MCF 10A (cell line): ENCODE data around the gene TSC22D3. TPM values are rescaled to one million over a fixed set of nuclear protein-coding genes. Genes with fewer than 3 reads are reported as not detected.

Source experiments
- BruUV-seq: library from RNA; stranded (reverse); fragments of 400-500 nt; replicated peaks from 2 replicates; lab custom pipeline; 2021; lab: Mats Ljungman, UMichigan
- CTCF ChIA-PET: fragments of 300-600 bp; sonication (Branson Sonifier 250); formaldehyde crosslinking; extraction: SDS; loops from one replicate; lab custom pipeline; 2021; ENCODE audit warnings: antibody characterized with exemption, inconsistent platforms; lab: Yijun Ruan, JAX
- POLR2A ChIA-PET: fragments of 300-600, 350-650 bp; sonication (Branson Sonifier 250); formaldehyde crosslinking; extraction: SDS; loops from one replicate; lab custom pipeline; 2020; ENCODE audit warnings: antibody characterized with exemption, inconsistent platforms; lab: Yijun Ruan, JAX
- DNase-seq: peaks from one replicate; pipeline ENCODE4 v3.0.0-alpha.2; 2018; ENCODE audit not compliant: unreplicated experiment
- H3K27ac Mint-ChIP-seq: one replicate; pipeline ENCODE4 v1.8.0; 2022; ENCODE audit warnings: mild to moderate bottlenecking, low read depth, mixed read lengths; ENCODE audit not compliant: unreplicated experiment
- H3K27me3 Mint-ChIP-seq: one replicate; pipeline ENCODE4 v1.8.0; 2022; ENCODE audit warnings: mixed read lengths; ENCODE audit not compliant: insufficient read depth, unreplicated experiment
- H3K36me3 Mint-ChIP-seq: one replicate; pipeline ENCODE4 v1.8.0; 2022; ENCODE audit warnings: mild to moderate bottlenecking, moderate library complexity, mixed read lengths; ENCODE audit not compliant: insufficient read depth, unreplicated experiment
- H3K4me1 Mint-ChIP-seq: one replicate; pipeline ENCODE4 v1.8.0; 2022; ENCODE audit warnings: mixed read lengths; ENCODE audit not compliant: insufficient read depth, unreplicated experiment
- H3K4me3 Mint-ChIP-seq: one replicate; pipeline ENCODE4 v1.8.0; 2022; ENCODE audit warnings: mild to moderate bottlenecking, moderate library complexity, mixed read lengths; ENCODE audit not compliant: unreplicated experiment
- H3K9me3 Mint-ChIP-seq: one replicate; pipeline ENCODE4 v1.8.0; 2022; ENCODE audit warnings: mixed read lengths; ENCODE audit not compliant: unreplicated experiment
- intact Hi-C: fragments of 100-400 bp; cut with micrococcal nuclease; formaldehyde crosslinking; loops from 2 replicates; pipeline ENCODE4 v1.14.1; 2022
- total RNA-seq: library from RNA; stranded (reverse); gene quantifications from 2 replicates; pipeline ENCODE4 v1.2.3, GENCODE V29; 2022
- TF ChIP-seq, protein P1 (sequence below): fragments of 200-600 bp; IDR thresholded peaks from one replicate; pipeline ENCODE4 v1.8.0; 2022; ENCODE audit warnings: antibody characterized with exemption, mild to moderate bottlenecking; ENCODE audit not compliant: unreplicated experiment

TSC22D3 gene
- total RNA-seq, 1 experiment from 2014 or later, result 124 TPM

DNA sequence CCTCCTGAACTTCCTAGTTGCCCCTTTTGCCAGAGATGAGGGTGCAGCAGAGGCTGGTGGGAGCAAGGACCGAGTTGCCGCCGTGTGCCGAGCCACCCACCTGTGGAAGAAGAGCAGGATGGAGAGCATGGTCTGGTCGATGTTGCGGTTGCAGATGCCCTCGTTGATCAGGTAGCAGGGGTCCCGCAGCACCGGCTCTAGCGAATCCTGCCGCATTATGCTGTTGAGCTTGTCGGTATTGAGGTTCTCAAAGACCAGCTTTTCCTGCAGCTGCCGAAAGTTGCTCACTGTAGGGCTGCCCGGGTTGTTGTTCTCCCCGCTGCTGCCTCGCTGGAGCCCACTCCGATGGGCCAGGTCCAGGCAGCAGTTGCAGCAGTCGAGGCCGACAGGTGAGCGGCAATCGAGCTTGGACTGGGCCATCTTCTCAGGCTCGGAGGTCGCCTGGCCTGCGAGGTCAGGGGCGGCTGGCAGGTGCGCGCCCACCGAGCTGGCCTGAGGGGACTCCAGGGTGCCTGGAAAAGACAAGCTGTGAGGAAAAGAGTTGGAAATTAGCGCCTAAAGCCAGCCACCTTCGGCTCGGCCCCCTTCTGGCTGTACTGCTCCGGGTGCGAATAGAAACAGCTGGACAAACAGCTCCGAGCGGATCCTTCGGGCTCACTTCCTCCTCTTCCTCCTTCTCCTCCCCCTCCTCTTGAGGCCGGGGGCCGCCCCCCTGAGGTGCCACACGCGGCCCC, 420 bp downstream of the TSC22D3 start:
- intact Hi-C loops, result loop anchor here (1.0 to 10.0 kb wide), 3 partner anchors 43 to 660 kb away; partner anchors contain the start of gene RBM41
- peak overlapping the region; percentile 76 for H3K4me3 Mint-ChIP-seq
- no peaks in the 10 kb centered on the region for H3K9me3 Mint-ChIP-seq
- CTCF ChIA-PET, result interaction anchor here (0.6 to 8.6 kb wide), 21 partner anchors 9 to 742 kb away, joined by 3 to 139 read pairs (median 4); no protein-coding TSS in a partner anchor
- H3K27ac Mint-ChIP-seq, result no peak overlapping the region
- TF ChIP-seq, protein P1, sequence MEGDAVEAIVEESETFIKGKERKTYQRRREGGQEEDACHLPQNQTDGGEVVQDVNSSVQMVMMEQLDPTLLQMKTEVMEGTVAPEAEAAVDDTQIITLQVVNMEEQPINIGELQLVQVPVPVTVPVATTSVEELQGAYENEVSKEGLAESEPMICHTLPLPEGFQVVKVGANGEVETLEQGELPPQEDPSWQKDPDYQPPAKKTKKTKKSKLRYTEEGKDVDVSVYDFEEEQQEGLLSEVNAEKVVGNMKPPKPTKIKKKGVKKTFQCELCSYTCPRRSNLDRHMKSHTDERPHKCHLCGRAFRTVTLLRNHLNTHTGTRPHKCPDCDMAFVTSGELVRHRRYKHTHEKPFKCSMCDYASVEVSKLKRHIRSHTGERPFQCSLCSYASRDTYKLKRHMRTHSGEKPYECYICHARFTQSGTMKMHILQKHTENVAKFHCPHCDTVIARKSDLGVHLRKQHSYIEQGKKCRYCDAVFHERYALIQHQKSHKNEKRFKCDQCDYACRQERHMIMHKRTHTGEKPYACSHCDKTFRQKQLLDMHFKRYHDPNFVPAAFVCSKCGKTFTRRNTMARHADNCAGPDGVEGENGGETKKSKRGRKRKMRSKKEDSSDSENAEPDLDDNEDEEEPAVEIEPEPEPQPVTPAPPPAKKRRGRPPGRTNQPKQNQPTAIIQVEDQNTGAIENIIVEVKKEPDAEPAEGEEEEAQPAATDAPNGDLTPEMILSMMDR, result no peak
- no TSS peak for BruUV-seq
- H3K27me3 Mint-ChIP-seq, result peaks cover 55% of the 10 kb centered on the region
- no peak for DNase-seq
- H3K36me3 Mint-ChIP-seq, result peaks cover 14% of the 10 kb centered on the region
- H3K4me1 Mint-ChIP-seq, result peaks cover 18% of the 10 kb centered on the region
- POLR2A ChIA-PET, result interaction anchor here (0.5 to 5.7 kb wide), 22 partner anchors 8 to 1297 kb away, joined by 3 to 129 read pairs (median 3); partner anchors contain the start of genes MID2, PRPS1 and RBM41

DNA sequence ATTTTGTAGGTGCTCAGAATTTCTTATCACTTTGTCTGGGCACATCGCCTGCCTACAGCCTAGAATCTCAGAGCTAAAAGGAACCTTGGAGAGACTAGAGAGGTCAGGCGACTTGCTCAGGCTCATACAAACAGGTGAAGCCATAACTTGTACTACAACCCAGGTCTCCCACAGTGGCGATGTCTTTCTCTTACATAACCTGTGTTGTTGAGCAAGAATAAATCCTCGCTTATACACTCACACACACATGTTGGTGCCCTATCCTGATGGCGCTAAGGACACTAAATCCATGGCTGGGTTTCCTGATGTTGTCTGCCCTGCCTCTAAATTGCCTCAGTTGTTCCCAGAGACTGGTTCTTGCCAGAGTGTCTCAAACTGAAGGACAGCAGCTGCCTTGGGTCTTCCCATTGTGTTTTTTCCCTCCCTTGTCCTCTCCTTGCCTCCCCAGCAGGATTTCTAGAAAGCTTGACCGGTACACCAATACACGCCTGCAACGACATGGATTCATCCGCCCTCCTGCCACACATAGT, 1.6 kb downstream of the TSC22D3 start:
- Mint-ChIP-seq H3K27ac (no peak overlapping the region), H3K4me1 (peaks cover 18% of the 10 kb centered on the region), H3K9me3 (no peaks in the 10 kb centered on the region), H3K4me3 (peak overlapping the region; percentile 76), H3K36me3 (peaks cover 14% of the 10 kb centered on the region), H3K27me3 (peaks cover 57% of the 10 kb centered on the region)
- no peak for DNase-seq
- TF ChIP-seq, protein P1, result no peak
- ChIA-PET CTCF (interaction anchor here (0.8 to 8.6 kb wide), 6 partner anchors 7 to 116 kb away, joined by 4 to 139 read pairs (median 9); no protein-coding TSS in a partner anchor), POLR2A (interaction anchor here (1.2 to 5.7 kb wide), 5 partner anchors 26 to 97 kb away, joined by 3 to 129 read pairs (median 35); no protein-coding TSS in a partner anchor)
- intact Hi-C loops, result loop anchor here (10.0 kb wide), 1 partner anchor 659 kb away; the partner anchor contains the start of gene RBM41
- BruUV-seq, result TSS peak; percentile 18

DNA sequence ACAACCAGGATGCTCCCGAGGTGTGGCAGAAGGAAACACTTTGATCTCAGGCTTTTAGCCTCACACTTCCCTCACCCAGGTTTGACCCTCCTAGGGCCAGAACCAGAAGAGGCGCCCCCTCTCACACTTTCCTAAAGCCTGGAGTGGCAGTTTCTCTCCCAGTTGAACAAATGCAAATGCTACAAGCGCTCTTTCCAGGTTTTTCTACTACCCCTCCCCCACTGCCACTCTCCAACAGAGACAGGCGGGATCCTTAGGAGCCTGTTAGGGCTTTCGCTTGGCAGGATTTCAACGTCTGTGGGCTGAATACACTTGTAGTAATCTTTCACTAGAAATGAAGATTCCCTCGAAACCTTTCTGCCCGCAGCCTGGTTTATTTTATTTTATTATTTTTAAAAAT, 2.4 kb downstream of the TSC22D3 start:
- H3K9me3 Mint-ChIP-seq, result no peaks in the 10 kb centered on the region
- TF ChIP-seq, protein P1, result no peak
- ChIA-PET CTCF (interaction anchor here (2.0 to 4.6 kb wide), 2 partner anchors 24 to 56 kb away, joined by 8 to 50 read pairs; no protein-coding TSS in a partner anchor), POLR2A (interaction anchor here (1.0 to 5.7 kb wide), 5 partner anchors 25 to 97 kb away, joined by 3 to 129 read pairs (median 5); no protein-coding TSS in a partner anchor)
- DNase-seq, result no peak
- no TSS peak for BruUV-seq
- peaks cover 14% of the 10 kb centered on the region for H3K36me3 Mint-ChIP-seq
- H3K27ac Mint-ChIP-seq, result no peak overlapping the region
- peaks cover 57% of the 10 kb centered on the region for H3K27me3 Mint-ChIP-seq
- H3K4me1 Mint-ChIP-seq, result peaks cover 18% of the 10 kb centered on the region
- no peak overlapping the region for H3K4me3 Mint-ChIP-seq
- intact Hi-C loops, result loop anchor here (10.0 kb wide), 1 partner anchor 658 kb away; the partner anchor contains the start of gene RBM41
